ENCODE measurements around the gene FGFBP3. TPM values are rescaled to one million over a fixed set of nuclear protein-coding genes. Genes with fewer than 3 reads are reported as not detected.

FGFBP3 gene
- total RNA-seq, 3 donors from 2014 or later: 0.59 to 1.1 (median 0.66) TPM

- DNase-seq (ENCODE audit: low spot score in 2 of 2): no peak
- Histone ChIP-seq H3K9me3 (no peaks in the 10 kb centered on the region), H3K4me1 (no peaks in the 10 kb centered on the region), H3K27ac (no peak overlapping the region), H3K4me3 (no peak overlapping the region), H3K27me3 (no peaks in the 10 kb centered on the region), H3K36me3 (no peaks in the 10 kb centered on the region)
- TF ChIP-seq CTCF (IDR thresholded peaks at IDR 0.05): no peak
- TF ChIP-seq POLR2AphosphoS5 (IDR thresholded peaks at IDR 0.05): no peak
- no peak for TF ChIP-seq POLR2A (IDR thresholded peaks at IDR 0.05)
- intact Hi-C loops (cut with DNase I; ENCODE audit: low total_unique reads): no loop called here
Measured at GRCh38 chr10:91930939-91931338, 21.7 kb upstream of the FGFBP3 start.

GRCh38 chr10:91925022-91925320 is 15.7 kb upstream of the FGFBP3 start:
- H3K27ac ChIP-seq: no peak overlapping the region
- peak overlapping the region; percentile 84 to 91 (median 87) for H3K4me3 ChIP-seq
- intact Hi-C loops (cut with DNase I; ENCODE audit: low total_unique reads): no loop called here
- no peaks in the 10 kb centered on the region for H3K9me3 ChIP-seq
- H3K27me3 ChIP-seq: no peaks in the 10 kb centered on the region
- H3K36me3 ChIP-seq: no peaks in the 10 kb centered on the region
- H3K4me1 ChIP-seq: no peaks in the 10 kb centered on the region
- no peak for DNase-seq (ENCODE audit: low spot score in 2 of 2)
- TF ChIP-seq POLR2A (IDR thresholded peaks at IDR 0.05) (no peak), CTCF (IDR thresholded peaks at IDR 0.05) (no peak), POLR2AphosphoS5 (IDR thresholded peaks at IDR 0.05) (no peak)

GRCh38 chr10:91924212-91925021 is 15.1 kb upstream of the FGFBP3 start:
- peak overlapping the region; percentile 84 to 91 (median 87) for H3K4me3 ChIP-seq
- intact Hi-C loops (cut with DNase I; ENCODE audit: low total_unique reads): no loop called here
- no peak for DNase-seq (ENCODE audit: low spot score in 2 of 2)
- TF ChIP-seq POLR2AphosphoS5 (IDR thresholded peaks at IDR 0.05) (no peak), POLR2A (IDR thresholded peaks at IDR 0.05) (no peak), CTCF (IDR thresholded peaks at IDR 0.05) (no peak)
- H3K9me3 ChIP-seq: no peaks in the 10 kb centered on the region
- no peaks in the 10 kb centered on the region for H3K36me3 ChIP-seq
- H3K4me1 ChIP-seq: no peaks in the 10 kb centered on the region
- H3K27ac ChIP-seq: peak overlapping the region; percentile 98 to 99
- H3K27me3 ChIP-seq: no peaks in the 10 kb centered on the region

GRCh38 chr10:91923371-91924211 is 14.3 kb upstream of the FGFBP3 start, which contains the start of gene BTAF1:
TSS of gene BTAF1 (plus strand) at chr10:91923770. CDS start at chr10:91924077, 307 bp downstream.
- Histone ChIP-seq H3K27ac (peak within 1 kb of the TSS; percentile 98 to 99), H3K4me1 (no peaks in the 10 kb centered on the region), H3K4me3 (peak within 1 kb of the TSS; percentile 84 to 91 (median 87)), H3K27me3 (no peaks in the 10 kb centered on the region), H3K36me3 (no peaks in the 10 kb centered on the region), H3K9me3 (no peaks in the 10 kb centered on the region)
- DNase-seq (ENCODE audit: low spot score in 2 of 2): peak; percentile 85 to 86
- intact Hi-C loops (cut with DNase I; ENCODE audit: low total_unique reads): no loop called here
- TF ChIP-seq POLR2AphosphoS5 (IDR thresholded peaks at IDR 0.05) (peak; percentile 89 to 99 (median 94)), CTCF (IDR thresholded peaks at IDR 0.05) (peak in 1 of 3 donors; percentile 22), POLR2A (IDR thresholded peaks at IDR 0.05) (peak; percentile 90)

GRCh38 chr10:91919651-91920050 is 10.4 kb upstream of the FGFBP3 start:
- no peaks in the 10 kb centered on the region for H3K9me3 ChIP-seq
- TF ChIP-seq CTCF (IDR thresholded peaks at IDR 0.05) (no peak), POLR2AphosphoS5 (IDR thresholded peaks at IDR 0.05) (no peak), POLR2A (IDR thresholded peaks at IDR 0.05) (no peak)
- no peaks in the 10 kb centered on the region for H3K27me3 ChIP-seq
- intact Hi-C loops (cut with DNase I; ENCODE audit: low total_unique reads): no loop called here
- no peaks in the 10 kb centered on the region for H3K4me1 ChIP-seq
- no peak overlapping the region for H3K27ac ChIP-seq
- no peaks in the 10 kb centered on the region for H3K36me3 ChIP-seq
- no peak for DNase-seq (ENCODE audit: low spot score in 2 of 2)
- H3K4me3 ChIP-seq: no peak overlapping the region
